Chondrocyte (in vitro differentiated cells): ENCODE measurements around the gene CCDC78. TPM values are rescaled to one million over a fixed set of nuclear protein-coding genes. Genes with fewer than 3 reads are reported as not detected.
A peak's percentile ranks its signal among the peaks of the same experiment; 100 is the strongest.

Source experiments
- DNase-seq: peaks from one replicate; pipeline ENCODE4 v3.0.0; 2021; ENCODE audit warnings: mixed read lengths, low spot score
- H3K27ac Mint-ChIP-seq: one replicate; pipeline ENCODE4 v1.8.0; 2021; ENCODE audit warnings: mild to moderate bottlenecking, moderate library complexity, mixed read lengths; ENCODE audit not compliant: unreplicated experiment
- H3K27me3 Mint-ChIP-seq: 2 replicates; pipeline ENCODE4 v1.8.0; 2021; ENCODE audit warnings: low read depth, mixed read lengths
- H3K36me3 Mint-ChIP-seq: 2 replicates; pipeline ENCODE4 v1.8.0; 2021; ENCODE audit warnings: low read depth, mixed read lengths
- H3K4me1 Mint-ChIP-seq: 2 replicates; pipeline ENCODE4 v1.8.0; 2021; ENCODE audit warnings: low read depth, mild to moderate bottlenecking, mixed read lengths
- H3K4me3 Mint-ChIP-seq: one replicate; pipeline ENCODE4 v1.8.0; 2021; ENCODE audit warnings: mild to moderate bottlenecking, moderate library complexity, mixed read lengths; ENCODE audit not compliant: unreplicated experiment
- H3K9me3 Mint-ChIP-seq: 2 replicates; pipeline ENCODE4 v1.8.0; 2021; ENCODE audit warnings: low read depth, mixed read lengths
- total RNA-seq: library from RNA; stranded (reverse); gene quantifications from 3 replicates; pipeline ENCODE4 v1.2.1, GENCODE V29; 2021
- TF ChIP-seq, protein P1 (sequence below): fragments of 200-600 bp; sonication (generic); IDR thresholded peaks from 2 replicates; pipeline ENCODE4 v1.5.0; 2021; ENCODE audit warnings: antibody characterized with exemption, mild to moderate bottlenecking, moderate library complexity

CCDC78 gene
- total RNA-seq, 1 donor from 2014 or later, result 3.9 TPM

DNA sequence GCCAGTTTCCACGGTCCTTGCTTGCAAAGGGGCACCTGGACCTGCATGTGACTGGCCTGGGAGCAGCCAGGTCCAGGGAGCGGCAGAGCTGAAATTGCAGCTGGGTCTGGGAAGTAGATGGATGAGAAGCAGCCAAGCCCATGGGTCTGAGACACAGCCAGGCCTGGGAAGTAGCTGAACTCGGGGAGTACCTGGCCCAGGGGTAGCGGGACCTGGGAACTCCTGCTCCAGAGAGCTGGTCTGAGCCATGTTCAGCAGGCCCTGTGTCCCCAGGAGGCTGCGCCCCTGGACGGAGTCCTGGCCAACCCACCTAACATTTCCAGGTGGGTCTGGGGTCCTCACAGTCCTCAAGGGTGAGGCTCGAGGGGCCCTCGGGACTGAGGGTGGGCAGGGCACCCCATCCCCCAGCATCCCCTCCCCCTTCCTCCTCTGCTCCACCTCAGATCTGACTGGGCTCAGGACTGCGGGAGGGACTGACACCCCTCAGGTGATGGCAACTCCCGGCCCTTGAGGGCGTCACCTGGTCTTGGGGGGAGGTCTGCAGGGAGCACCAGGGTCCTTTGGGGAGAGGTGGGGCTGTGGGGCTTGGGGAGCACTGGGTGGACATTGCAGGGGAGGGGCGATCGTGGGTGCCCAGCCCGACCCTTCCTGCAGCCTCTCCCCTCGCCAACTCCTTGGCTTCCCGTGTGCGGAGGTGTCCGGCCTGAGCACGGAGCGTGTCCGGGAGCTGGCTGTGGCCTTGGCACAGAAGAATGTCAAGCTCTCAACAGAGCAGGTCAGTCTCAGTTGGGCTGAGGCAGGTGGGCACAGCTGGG is 37.3 kb upstream of the CCDC78 start:
- no peak overlapping the region for H3K4me3 Mint-ChIP-seq
- no peaks in the 10 kb centered on the region for H3K4me1 Mint-ChIP-seq
- H3K36me3 Mint-ChIP-seq, result no peaks in the 10 kb centered on the region
- H3K27me3 Mint-ChIP-seq, result peaks cover 1% of the 10 kb centered on the region
- peak; percentile 87 for DNase-seq
- TF ChIP-seq, protein P1, sequence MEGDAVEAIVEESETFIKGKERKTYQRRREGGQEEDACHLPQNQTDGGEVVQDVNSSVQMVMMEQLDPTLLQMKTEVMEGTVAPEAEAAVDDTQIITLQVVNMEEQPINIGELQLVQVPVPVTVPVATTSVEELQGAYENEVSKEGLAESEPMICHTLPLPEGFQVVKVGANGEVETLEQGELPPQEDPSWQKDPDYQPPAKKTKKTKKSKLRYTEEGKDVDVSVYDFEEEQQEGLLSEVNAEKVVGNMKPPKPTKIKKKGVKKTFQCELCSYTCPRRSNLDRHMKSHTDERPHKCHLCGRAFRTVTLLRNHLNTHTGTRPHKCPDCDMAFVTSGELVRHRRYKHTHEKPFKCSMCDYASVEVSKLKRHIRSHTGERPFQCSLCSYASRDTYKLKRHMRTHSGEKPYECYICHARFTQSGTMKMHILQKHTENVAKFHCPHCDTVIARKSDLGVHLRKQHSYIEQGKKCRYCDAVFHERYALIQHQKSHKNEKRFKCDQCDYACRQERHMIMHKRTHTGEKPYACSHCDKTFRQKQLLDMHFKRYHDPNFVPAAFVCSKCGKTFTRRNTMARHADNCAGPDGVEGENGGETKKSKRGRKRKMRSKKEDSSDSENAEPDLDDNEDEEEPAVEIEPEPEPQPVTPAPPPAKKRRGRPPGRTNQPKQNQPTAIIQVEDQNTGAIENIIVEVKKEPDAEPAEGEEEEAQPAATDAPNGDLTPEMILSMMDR, result no peak
- no peaks in the 10 kb centered on the region for H3K9me3 Mint-ChIP-seq
- H3K27ac Mint-ChIP-seq, result no peak overlapping the region

DNA sequence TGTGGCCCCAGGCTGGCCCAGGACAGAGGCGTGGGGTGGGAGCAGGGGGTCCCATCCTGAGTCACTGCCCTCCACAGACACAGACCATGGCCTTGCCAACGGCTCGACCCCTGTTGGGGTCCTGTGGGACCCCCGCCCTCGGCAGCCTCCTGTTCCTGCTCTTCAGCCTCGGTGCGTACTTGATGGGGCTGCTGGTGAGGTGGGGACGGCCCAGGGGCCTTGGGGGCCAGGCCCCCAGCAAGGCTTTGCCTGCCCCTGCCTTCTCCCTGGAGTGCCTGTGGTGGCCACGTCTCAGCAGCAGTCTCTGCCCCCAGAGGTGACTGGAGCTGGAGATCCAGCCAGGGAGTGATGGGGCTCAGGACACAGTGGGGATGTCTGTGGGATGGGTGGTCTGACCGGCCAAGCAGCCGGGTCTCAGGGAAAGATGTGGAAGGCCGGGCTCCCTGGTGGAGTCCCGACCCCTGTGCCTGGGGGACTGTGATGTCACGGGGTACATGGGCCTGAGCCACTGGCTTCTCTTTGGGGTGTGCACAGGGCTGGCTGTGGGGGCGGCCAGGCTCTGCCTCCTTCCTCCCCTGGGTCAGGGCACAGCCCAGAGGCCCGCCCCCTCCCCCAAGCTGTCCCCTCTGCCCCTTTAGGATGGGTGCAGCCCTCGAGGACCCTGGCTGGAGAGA is 36.5 kb upstream of the CCDC78 start:
- H3K27ac Mint-ChIP-seq, result no peak overlapping the region
- H3K4me3 Mint-ChIP-seq, result no peak overlapping the region
- TF ChIP-seq, protein P1, result no peak
- peaks cover 1% of the 10 kb centered on the region for H3K27me3 Mint-ChIP-seq
- no peaks in the 10 kb centered on the region for H3K9me3 Mint-ChIP-seq
- no peaks in the 10 kb centered on the region for H3K4me1 Mint-ChIP-seq
- no peaks in the 10 kb centered on the region for H3K36me3 Mint-ChIP-seq
- peak; percentile 86 for DNase-seq

DNA sequence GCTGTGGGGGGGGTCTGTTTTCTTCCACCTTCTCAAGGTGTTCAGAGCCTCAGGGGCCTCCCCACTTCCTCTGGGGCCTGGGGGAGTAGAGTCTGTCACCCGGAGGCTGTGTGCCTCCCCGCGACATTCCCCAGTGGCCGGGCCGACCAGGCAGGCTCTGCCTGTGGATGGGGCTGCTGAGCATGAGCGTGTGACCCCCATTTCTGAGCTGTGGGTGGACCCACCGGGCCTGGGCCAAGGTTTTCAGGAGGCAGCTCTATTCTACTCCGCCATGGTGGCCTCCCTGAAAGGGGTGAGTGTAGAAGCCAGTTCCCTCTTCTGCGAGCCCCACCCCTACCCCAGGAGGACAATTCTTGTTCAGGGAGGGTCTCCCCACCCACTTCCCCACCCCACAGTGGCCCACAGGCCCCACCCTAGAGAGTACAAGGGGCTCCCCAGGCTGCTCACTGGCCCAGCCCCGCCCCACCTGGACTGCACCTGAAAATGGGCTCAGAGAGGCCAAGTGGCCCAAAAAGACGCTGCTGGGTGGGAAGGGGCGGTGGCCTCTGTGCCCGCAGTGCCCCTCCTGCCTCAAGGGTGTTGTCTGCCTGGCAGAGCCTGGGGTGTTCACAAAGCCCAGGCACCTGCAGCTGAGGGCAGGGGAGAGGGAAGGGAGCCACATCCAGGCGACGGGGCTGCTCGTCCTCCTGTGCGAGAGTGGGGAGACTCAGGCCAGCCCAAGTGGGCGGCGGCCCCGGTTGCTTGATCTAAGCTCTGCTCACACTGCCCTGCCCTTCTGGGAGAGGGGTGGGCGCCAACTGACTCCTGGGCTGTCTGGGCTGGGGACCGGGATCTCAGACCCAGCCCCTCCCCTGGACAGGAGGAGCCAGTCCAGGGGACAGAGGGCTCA is 35.6 kb upstream of the CCDC78 start:
- Mint-ChIP-seq H3K27ac (no peak overlapping the region), H3K4me3 (no peak overlapping the region), H3K36me3 (no peaks in the 10 kb centered on the region), H3K4me1 (no peaks in the 10 kb centered on the region), H3K27me3 (peaks cover 3% of the 10 kb centered on the region), H3K9me3 (no peaks in the 10 kb centered on the region)
- TF ChIP-seq, protein P1, result no peak
- DNase-seq, result peak; percentile 86

DNA sequence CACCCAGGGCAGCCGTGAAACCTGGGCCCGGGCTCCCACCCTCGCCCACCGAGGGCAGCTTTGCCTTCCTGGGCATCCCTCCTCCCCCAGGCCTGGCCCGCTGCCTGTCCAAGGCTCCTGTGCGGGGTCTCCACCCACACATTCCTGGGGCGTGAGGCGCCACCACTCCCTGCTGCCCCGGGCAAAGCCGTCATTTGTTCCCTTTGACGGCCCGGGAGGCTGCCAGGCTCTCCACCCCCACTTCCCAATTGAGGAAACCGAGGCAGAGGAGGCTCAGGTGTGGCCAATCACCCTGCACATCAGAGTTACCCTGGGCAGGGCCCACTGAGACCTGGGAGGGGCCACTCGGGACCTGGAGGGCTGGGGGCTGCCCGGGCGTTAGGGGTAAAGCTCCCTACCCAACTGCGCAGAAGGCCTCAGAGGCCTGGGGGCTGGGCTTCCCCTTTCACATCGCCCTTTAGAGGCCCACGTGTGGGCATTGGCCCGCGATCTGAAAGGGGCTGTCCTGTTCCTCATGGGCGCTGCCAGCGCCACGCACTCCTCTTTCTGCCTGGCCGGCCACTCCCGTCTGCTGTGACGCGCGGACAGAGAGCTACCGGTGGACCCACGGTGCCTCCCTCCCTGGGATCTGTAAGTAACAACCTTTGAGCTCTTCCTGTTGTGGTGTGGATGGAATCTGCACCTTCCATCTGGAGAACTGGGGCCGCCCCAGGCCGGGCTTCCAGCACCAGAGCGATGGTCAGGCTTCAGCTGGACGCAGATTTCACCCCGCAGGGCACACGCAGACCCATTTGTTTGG is 34.5 kb upstream of the CCDC78 start, which contains the start of gene MSLN:
Gene MSLN, plus strand, starts transcription at position 190 of the 799 bp plus-strand sequence. CDS start 1,947 bp downstream, outside the sequence.
- H3K9me3 Mint-ChIP-seq, result peaks cover 5% of the 10 kb centered on the region
- H3K27me3 Mint-ChIP-seq, result peaks cover 5% of the 10 kb centered on the region
- no peaks in the 10 kb centered on the region for H3K36me3 Mint-ChIP-seq
- TF ChIP-seq, protein P1, result no peak
- no peak within 1 kb of the TSS for H3K27ac Mint-ChIP-seq
- no peaks in the 10 kb centered on the region for H3K4me1 Mint-ChIP-seq
- peak; percentile 87 for DNase-seq
- no peak within 1 kb of the TSS for H3K4me3 Mint-ChIP-seq
